ENCODE measurements around the gene GPR84.

- no peak for TF ChIP-seq POLR2A (IDR thresholded peaks at IDR 0.05)
- TF ChIP-seq, protein P1, sequence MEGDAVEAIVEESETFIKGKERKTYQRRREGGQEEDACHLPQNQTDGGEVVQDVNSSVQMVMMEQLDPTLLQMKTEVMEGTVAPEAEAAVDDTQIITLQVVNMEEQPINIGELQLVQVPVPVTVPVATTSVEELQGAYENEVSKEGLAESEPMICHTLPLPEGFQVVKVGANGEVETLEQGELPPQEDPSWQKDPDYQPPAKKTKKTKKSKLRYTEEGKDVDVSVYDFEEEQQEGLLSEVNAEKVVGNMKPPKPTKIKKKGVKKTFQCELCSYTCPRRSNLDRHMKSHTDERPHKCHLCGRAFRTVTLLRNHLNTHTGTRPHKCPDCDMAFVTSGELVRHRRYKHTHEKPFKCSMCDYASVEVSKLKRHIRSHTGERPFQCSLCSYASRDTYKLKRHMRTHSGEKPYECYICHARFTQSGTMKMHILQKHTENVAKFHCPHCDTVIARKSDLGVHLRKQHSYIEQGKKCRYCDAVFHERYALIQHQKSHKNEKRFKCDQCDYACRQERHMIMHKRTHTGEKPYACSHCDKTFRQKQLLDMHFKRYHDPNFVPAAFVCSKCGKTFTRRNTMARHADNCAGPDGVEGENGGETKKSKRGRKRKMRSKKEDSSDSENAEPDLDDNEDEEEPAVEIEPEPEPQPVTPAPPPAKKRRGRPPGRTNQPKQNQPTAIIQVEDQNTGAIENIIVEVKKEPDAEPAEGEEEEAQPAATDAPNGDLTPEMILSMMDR (IDR thresholded peaks at IDR 0.05), result peak; percentile 47 to 83 (median 76)
Measured at GRCh38 chr12:54368709-54369596, 4.7 kb upstream of the GPR84 start.

Data from thyroid gland (tissue), 4 donors.